NCI-H82 (cell line): ENCODE measurements around the gene KCNAB1.

Experiments
- DNase-seq: peaks from one replicate; lab custom pipeline; 2025; lab: John Stamatoyannopoulos, UW

KCNAB1 gene

GRCh38 chr3:156371701-156372100 lies 251.3 kb downstream of the KCNAB1 start:
- no peak for DNase-seq

- no peak for DNase-seq
Observed at GRCh38 chr3:156373095-156373494, 252.7 kb downstream of the KCNAB1 start.

- no peak for DNase-seq
Observed at GRCh38 chr3:156373654-156374053, 253.3 kb downstream of the KCNAB1 start.

GRCh38 chr3:156376199-156376598 lies 255.8 kb downstream of the KCNAB1 start:
- no peak for DNase-seq

GRCh38 chr3:156377266-156377665 lies 256.9 kb downstream of the KCNAB1 start:
- no peak for DNase-seq

GRCh38 chr3:156377718-156378117 lies 257.3 kb downstream of the KCNAB1 start:
- DNase-seq, result no peak

- DNase-seq, result peak; percentile 60
Observed at GRCh38 chr3:156378871-156379270, 258.5 kb downstream of the KCNAB1 start.

GRCh38 chr3:156379327-156379726 lies 258.9 kb downstream of the KCNAB1 start:
- peak; percentile 14 for DNase-seq

GRCh38 chr3:156381253-156381652 lies 260.9 kb downstream of the KCNAB1 start:
- no peak for DNase-seq

GRCh38 chr3:156382458-156383346 lies 262.3 kb downstream of the KCNAB1 start:
- DNase-seq, result peak; percentile 73

- no peak for DNase-seq
Observed at GRCh38 chr3:156383441-156384025, 263.2 kb downstream of the KCNAB1 start.

- peak; percentile 55 for DNase-seq
Observed at GRCh38 chr3:156388497-156389448, 268.4 kb downstream of the KCNAB1 start.

GRCh38 chr3:156389449-156389950 lies 269.1 kb downstream of the KCNAB1 start:
- no peak for DNase-seq

- no peak for DNase-seq
Observed at GRCh38 chr3:156390846-156391245, 270.5 kb downstream of the KCNAB1 start.

GRCh38 chr3:156395961-156396710 lies 275.8 kb downstream of the KCNAB1 start:
- no peak for DNase-seq

- no peak for DNase-seq
Observed at GRCh38 chr3:156396851-156397250, 276.5 kb downstream of the KCNAB1 start.

GRCh38 chr3:156397534-156397933 lies 277.2 kb downstream of the KCNAB1 start:
- DNase-seq, result no peak

- no peak for DNase-seq
Observed at GRCh38 chr3:156400062-156400461, 279.7 kb downstream of the KCNAB1 start.

- no peak for DNase-seq
Observed at GRCh38 chr3:156400735-156401134, 280.4 kb downstream of the KCNAB1 start.

GRCh38 chr3:156404217-156404616 lies 283.8 kb downstream of the KCNAB1 start:
- no peak for DNase-seq

- DNase-seq, result no peak
Observed at GRCh38 chr3:156406393-156406792, 286.0 kb downstream of the KCNAB1 start.
